ENCODE data around the gene NDUFS1. TPM values are rescaled to one million over a fixed set of nuclear protein-coding genes. Genes with fewer than 3 reads are reported as not detected.
A peak's percentile ranks its signal among the peaks of the same experiment; 100 is the strongest.

NDUFS1 gene
- total and polyA plus RNA-seq, 10 donors: 9.0 to 93.6 (median 65.2) TPM

GRCh38 chr2:206116278-206116677 is 43.0 kb downstream of the NDUFS1 start:
- WGBS, 5 donors: 91 to 96% (median 94%) methylated on average over 21 of the region's 21 CpGs
- Histone ChIP-seq H3K27ac (no peak overlapping the region), H3K4me3 (no peak overlapping the region), H3K36me3 (peaks cover 2 to 72% (median 21%) of the 10 kb centered on the region in 6 donors), H3K4me1 (no peaks in the 10 kb centered on the region), H3K27me3 (replicated peaks in 1 of 7) (no peaks in the 10 kb centered on the region), H3K9me3 (peaks cover 0 to 27% (median 16%) of the 10 kb centered on the region in 8 donors)
- TF ChIP-seq POLR2AphosphoS5 (IDR thresholded peaks at IDR 0.05) (peak; percentile 17 to 72 (median 17)), CTCF (IDR thresholded peaks at IDR 0.05 in 8 of 11, conservative IDR thresholded peaks at IDR 0.05 in 3 of 11) (no peak)
- no peak for DNase-seq
- intact Hi-C loops (cut with DNase I; ENCODE audit: low total_unique reads): no loop called here

GRCh38 chr2:206115026-206115578 is 44.1 kb downstream of the NDUFS1 start:
- H3K27ac ChIP-seq: no peak overlapping the region
- TF ChIP-seq POLR2A (IDR thresholded peaks at IDR 0.05): no peak
- no peak for TF ChIP-seq POLR2AphosphoS5 (IDR thresholded peaks at IDR 0.05)
- TF ChIP-seq CTCF (IDR thresholded peaks at IDR 0.05 in 8 of 11, conservative IDR thresholded peaks at IDR 0.05 in 3 of 11): no peak
- H3K27me3 ChIP-seq (replicated peaks in 1 of 7): no peaks in the 10 kb centered on the region
- peaks cover 0 to 60% (median 9%) of the 10 kb centered on the region in 6 donors for H3K36me3 ChIP-seq
- H3K9me3 ChIP-seq: peaks cover 0 to 15% (median 5%) of the 10 kb centered on the region in 8 donors
- intact Hi-C loops (cut with DNase I; ENCODE audit: low total_unique reads): no loop called here
- 94 to 97% (median 96%) methylated on average over 3 of the region's 3 CpGs for WGBS, 5 donors
- no peak for DNase-seq
- no peak overlapping the region for H3K4me3 ChIP-seq
- no peaks in the 10 kb centered on the region for H3K4me1 ChIP-seq

GRCh38 chr2:206112846-206113547 is 46.2 kb downstream of the NDUFS1 start:
- Histone ChIP-seq H3K27ac (no peak overlapping the region), H3K4me1 (no peaks in the 10 kb centered on the region), H3K27me3 (replicated peaks in 1 of 7) (no peaks in the 10 kb centered on the region), H3K9me3 (peaks cover 0 to 13% (median 4%) of the 10 kb centered on the region in 8 donors), H3K4me3 (no peak overlapping the region), H3K36me3 (peaks cover 0 to 39% (median 0%) of the 10 kb centered on the region in 6 donors)
- DNase-seq: no peak
- intact Hi-C loops (cut with DNase I; ENCODE audit: low total_unique reads): no loop called here
- WGBS, 5 donors: 87 to 92% (median 90%) methylated on average over 7 of the region's 7 CpGs
- TF ChIP-seq POLR2AphosphoS5 (IDR thresholded peaks at IDR 0.05): no peak
- no peak for TF ChIP-seq CTCF (IDR thresholded peaks at IDR 0.05 in 8 of 11, conservative IDR thresholded peaks at IDR 0.05 in 3 of 11)
- no peak for TF ChIP-seq POLR2A (IDR thresholded peaks at IDR 0.05)

- Histone ChIP-seq H3K4me1 (no peaks in the 10 kb centered on the region), H3K27ac (no peak overlapping the region), H3K36me3 (peaks cover 0 to 34% (median 0%) of the 10 kb centered on the region in 6 donors), H3K27me3 (replicated peaks in 1 of 7) (no peaks in the 10 kb centered on the region), H3K4me3 (no peak overlapping the region), H3K9me3 (peaks cover 0 to 13% (median 4%) of the 10 kb centered on the region in 8 donors)
- intact Hi-C loops (cut with DNase I; ENCODE audit: low total_unique reads): no loop called here
- DNase-seq: no peak
- 87 to 98% (median 95%) methylated on average over 3 of the region's 3 CpGs for WGBS, 5 donors
- TF ChIP-seq POLR2A (IDR thresholded peaks at IDR 0.05) (no peak), CTCF (IDR thresholded peaks at IDR 0.05 in 8 of 11, conservative IDR thresholded peaks at IDR 0.05 in 3 of 11) (no peak), POLR2AphosphoS5 (IDR thresholded peaks at IDR 0.05) (no peak)
Measured at GRCh38 chr2:206112108-206112507, 47.1 kb downstream of the NDUFS1 start.
